NCI-H146 (cell line): Measurements from ENCODE around the gene PPHLN1.

Experiments
- DNase-seq: peaks from one replicate; lab custom pipeline; 2025; lab: John Stamatoyannopoulos, UW

The PPHLN1 gene

GRCh38 chr12:42482748-42483520, 157.0 kb downstream of the PPHLN1 start:
- peak; percentile 70 for DNase-seq

DNA sequence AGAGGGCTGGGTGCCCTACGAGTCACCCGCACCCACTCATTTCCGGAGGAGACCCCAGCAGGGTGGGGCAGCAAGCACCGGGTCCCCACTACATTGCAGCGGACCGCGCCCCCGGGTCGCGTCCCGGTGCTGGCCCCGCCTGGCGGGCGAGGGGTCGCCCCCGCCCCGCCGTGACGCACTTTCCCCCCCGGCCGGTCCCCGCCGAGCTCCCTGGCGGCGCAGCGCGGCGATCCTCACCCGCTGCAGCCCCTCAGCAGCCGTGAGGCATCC, 157.5 kb downstream of the PPHLN1 start:
- no peak for DNase-seq

GRCh38 chr12:42484996-42485395, 159.0 kb downstream of the PPHLN1 start:
- no peak for DNase-seq

DNA sequence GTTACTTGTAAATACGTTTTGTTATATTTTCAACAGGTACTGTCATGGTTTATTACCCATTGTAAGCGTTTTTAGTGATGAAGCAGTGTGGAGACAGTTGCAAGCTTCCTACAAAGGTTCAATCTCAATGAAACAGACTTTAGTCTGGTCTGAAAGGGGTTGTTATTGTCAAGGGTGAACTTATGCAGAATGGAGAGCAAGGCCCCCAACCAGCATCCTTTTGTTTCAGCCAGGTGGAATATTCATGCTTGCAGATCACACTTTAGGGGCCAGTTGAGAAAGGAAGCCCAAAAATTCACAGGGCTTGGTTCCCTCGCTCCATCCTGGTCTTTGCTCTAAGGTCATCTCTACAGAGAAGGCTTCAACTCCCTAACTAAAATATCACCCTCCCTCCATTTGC, 159.9 kb downstream of the PPHLN1 start:
- no peak for DNase-seq

DNA sequence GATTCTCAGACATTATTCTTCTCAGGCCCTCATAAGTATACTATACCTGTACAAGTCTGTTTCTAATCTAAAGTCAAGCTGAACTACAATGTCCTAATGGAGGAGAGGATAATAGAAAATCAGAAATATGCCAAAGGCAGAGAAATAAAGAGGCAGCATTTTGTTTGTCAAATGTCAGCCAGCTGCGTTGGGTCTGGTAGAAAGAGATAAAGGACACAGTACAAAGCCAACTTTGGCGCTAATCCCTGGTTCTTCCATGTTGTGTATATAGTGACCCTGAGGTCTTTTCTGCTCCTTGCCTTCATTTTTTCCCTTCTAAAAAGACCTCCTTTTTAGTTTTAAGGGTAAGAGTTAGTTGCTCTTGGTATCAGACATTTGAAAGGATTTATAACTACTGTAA, 160.4 kb downstream of the PPHLN1 start:
- DNase-seq = no peak

GRCh38 chr12:42490261-42490842, 164.4 kb downstream of the PPHLN1 start:
- DNase-seq = no peak
